Activated T-helper 1 cell treated with anti-CD3 and anti-CD28 coated beads, Interleukin-2, amount 50 U/mL, for 16 hours (primary cell): Measurements from ENCODE around the gene UTF1.

Experiments used
- DNase-seq, 2 donors: peaks; one replicate each; pipeline ENCODE4 v3.0.0-alpha.2; 2020; ENCODE audit warnings: low read depth in 1 of 2, low spot score in 1 of 2

Gene UTF1

GRCh38 chr10:133276435-133277201, 46.6 kb downstream of the UTF1 start, which contains the start of gene ADAM8:
ADAM8 (minus strand) TSS chr10:133276868; CDS start chr10:133276817, 51 bp downstream.
- peak in 1 of 2 donors; percentile 56 for DNase-seq

- DNase-seq: no peak
Observed at GRCh38 chr10:133277277-133277992, 47.4 kb downstream of the UTF1 start.

DNA sequence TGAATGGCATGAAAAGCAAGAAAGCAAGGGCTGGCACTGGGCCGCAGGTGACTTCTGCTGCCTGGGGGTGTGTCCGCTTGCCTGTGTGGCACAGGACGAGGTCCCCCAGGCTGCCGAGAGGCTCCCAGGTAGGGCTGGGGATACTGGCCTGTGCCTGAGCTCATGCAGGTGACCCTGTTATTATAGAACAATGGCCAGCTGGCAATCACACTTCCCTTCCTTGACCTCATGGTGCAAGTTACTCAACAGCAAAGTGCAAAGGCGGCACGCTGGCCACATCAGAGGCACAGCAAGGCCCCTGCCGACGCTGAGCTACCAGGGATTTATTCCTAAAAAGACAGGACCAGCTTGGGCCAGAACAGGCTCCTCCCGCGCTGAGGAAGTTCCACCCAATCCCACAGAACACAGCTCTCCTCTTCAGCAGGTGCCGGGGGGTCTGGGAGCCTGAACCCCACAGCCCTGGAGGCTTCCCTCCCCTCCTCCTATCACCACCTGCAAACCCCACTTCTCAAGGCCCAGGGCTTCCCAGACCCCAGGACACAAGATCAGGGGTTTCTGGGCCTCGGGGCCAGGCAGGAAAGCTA, 48.1 kb downstream of the UTF1 start:
- no peak for DNase-seq

DNA sequence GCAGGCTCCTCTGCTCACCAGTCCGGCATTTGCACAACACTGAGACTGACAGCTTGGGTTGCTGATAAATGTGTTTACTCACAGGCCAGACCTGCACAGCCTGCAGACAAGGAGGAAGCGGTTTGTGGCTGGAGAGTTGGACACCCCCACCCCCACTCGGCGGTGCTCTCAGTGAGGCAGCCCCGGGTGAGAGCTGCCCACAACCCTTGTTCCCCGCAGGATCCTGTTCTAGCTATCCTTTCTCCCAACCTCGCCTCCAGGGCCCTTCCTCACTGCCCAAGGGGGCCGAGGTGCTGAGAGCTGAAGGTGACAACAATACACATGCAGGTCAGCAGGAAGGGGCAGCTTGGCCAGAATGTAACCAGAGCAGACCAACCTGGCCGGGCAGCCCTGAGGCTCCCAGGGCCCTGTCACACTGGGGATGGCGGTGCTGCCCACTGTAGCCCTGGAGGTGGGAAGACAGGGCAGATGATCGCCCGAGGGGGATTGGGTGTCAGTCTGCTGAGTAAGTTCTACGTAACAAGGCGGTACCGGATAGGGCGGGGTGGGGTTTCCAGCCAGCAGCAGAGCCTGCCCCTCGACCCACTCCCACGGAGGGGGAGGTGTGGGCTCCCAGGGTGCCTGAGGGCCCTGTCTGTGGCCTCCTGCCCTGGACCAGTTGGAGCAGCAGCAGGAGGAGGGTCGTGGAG, 48.7 kb downstream of the UTF1 start:
- peak in 1 of 2 donors; percentile 40 for DNase-seq

GRCh38 chr10:133279326-133280226, 49.6 kb downstream of the UTF1 start:
- no peak for DNase-seq

GRCh38 chr10:133280391-133281059, 50.5 kb downstream of the UTF1 start:
- no peak for DNase-seq

- no peak for DNase-seq
Observed at GRCh38 chr10:133281084-133281483, 51.1 kb downstream of the UTF1 start.
